Measurements from ENCODE around the gene ZBTB46.

Gene ZBTB46

DNA sequence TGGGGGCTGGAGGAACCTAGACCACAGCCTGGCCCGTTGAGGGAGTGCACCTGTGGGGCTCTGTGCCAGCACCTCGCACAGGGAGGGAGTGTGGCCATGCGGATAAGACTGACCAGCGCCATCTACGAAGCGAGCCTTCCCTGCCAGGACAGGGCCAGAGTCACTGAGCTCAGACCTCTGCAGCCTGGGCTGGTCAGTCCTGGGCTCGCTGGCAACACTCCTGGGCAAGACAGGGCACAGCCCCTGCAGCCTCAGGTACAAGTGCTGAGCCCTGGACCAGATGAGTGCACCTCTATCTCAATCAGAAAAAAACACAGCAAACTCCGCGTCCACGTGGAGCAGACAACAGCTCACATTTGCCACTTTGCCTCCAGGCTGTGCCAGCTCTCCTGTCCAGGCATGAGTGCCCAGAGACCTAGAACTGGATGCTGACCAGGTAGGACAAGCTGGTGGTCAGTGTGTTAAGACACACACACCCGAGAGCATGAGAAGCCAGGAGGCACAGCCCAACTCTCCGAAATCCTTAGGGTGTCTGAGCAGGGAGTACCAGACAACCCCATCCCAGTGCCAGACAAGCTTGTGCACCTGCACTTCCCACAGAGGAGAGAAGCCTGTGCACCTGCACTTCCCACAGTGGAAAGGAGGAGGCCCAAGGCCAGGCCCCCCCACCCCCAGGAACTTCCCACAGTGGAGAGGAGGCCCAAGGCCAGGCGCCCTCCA lies 128.2 kb downstream of the ZBTB46 start:
- DNase-seq (no peak), ATAC-seq (ENCODE audit: insufficient read depth, low read depth) (no peak)
- Histone ChIP-seq H3K27me3 (ENCODE audit: insufficient read depth, low read length, poor library complexity) (no peaks in the 10 kb centered on the region), H4K20me1 (ENCODE audit: insufficient read depth, low read length) (peaks cover 75% of the 10 kb centered on the region), H3K4me2 (ENCODE audit: insufficient read depth, low read length) (no peak overlapping the region), H3K36me3 (ENCODE audit: insufficient read depth, low read length) (peaks cover 64% of the 10 kb centered on the region), H3K79me2 (ENCODE audit: insufficient read depth, low read length) (peaks cover 34% of the 10 kb centered on the region), H3K27ac (ENCODE audit: low read length) (no peak overlapping the region), H3K9ac (ENCODE audit: low read depth, low read length) (no peak overlapping the region), H3K9me3 (ENCODE audit: insufficient read depth, low read length, severe bottlenecking) (no peaks in the 10 kb centered on the region), H3K4me3 (ENCODE audit: low read depth in 1 of 2, low read length in 2 of 2) (no peak overlapping the region), H2AFZ (ENCODE audit: low read depth, low read length) (no peak overlapping the region), H3K4me1 (ENCODE audit: insufficient read depth, low read length) (peaks cover 20% of the 10 kb centered on the region)
- no peak for TF ChIP-seq EZH2 (IDR thresholded peaks at IDR 0.05; ENCODE audit: borderline replicate concordance, low read depth, low read length, severe bottlenecking)
- TF ChIP-seq, protein P1, sequence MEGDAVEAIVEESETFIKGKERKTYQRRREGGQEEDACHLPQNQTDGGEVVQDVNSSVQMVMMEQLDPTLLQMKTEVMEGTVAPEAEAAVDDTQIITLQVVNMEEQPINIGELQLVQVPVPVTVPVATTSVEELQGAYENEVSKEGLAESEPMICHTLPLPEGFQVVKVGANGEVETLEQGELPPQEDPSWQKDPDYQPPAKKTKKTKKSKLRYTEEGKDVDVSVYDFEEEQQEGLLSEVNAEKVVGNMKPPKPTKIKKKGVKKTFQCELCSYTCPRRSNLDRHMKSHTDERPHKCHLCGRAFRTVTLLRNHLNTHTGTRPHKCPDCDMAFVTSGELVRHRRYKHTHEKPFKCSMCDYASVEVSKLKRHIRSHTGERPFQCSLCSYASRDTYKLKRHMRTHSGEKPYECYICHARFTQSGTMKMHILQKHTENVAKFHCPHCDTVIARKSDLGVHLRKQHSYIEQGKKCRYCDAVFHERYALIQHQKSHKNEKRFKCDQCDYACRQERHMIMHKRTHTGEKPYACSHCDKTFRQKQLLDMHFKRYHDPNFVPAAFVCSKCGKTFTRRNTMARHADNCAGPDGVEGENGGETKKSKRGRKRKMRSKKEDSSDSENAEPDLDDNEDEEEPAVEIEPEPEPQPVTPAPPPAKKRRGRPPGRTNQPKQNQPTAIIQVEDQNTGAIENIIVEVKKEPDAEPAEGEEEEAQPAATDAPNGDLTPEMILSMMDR (IDR thresholded peaks at IDR 0.05; ENCODE audit: borderline replicate concordance, extremely low read depth, low read length, poor library complexity, severe bottlenecking) = no peak

DNA sequence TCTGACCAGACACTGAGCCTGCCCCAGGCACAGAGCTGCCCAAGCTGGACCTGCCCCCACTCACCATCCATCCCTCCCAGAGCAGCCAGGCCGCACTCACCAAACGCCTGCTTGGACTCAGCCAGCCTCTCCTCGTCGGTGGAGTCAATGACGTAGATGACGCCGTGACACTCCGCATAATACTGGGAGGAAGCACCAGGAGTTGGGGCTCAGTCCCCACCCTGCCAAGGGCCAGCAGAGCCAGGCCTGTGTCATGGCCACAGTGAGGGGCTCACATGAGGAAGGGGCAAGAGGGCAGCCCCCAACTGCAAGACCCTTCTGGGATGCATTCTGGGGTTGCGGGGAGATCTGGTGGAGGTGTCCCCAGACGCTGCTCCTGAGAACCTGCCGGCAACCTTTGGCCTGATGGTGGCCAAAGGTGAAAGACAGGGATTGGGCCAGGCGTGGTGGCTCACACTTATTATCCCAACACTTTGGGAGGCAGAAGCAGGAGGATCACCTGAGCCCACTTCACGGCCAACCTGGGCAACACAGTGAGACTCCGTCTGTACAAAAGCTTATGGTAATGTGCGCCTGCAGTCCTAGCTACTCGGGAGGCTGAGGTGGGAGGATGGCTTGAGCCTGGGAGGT lies 128.9 kb downstream of the ZBTB46 start:
- Histone ChIP-seq H3K4me1 (ENCODE audit: insufficient read depth, low read length) (peaks cover 20% of the 10 kb centered on the region), H3K79me2 (ENCODE audit: insufficient read depth, low read length) (peaks cover 26% of the 10 kb centered on the region), H3K36me3 (ENCODE audit: insufficient read depth, low read length) (peaks cover 71% of the 10 kb centered on the region), H2AFZ (ENCODE audit: low read depth, low read length) (no peak overlapping the region), H3K4me2 (ENCODE audit: insufficient read depth, low read length) (no peak overlapping the region), H3K27me3 (ENCODE audit: insufficient read depth, low read length, poor library complexity) (no peaks in the 10 kb centered on the region), H3K9ac (ENCODE audit: low read depth, low read length) (no peak overlapping the region), H3K9me3 (ENCODE audit: insufficient read depth, low read length, severe bottlenecking) (no peaks in the 10 kb centered on the region), H3K27ac (ENCODE audit: low read length) (no peak overlapping the region), H4K20me1 (ENCODE audit: insufficient read depth, low read length) (peaks cover 80% of the 10 kb centered on the region), H3K4me3 (ENCODE audit: low read depth in 1 of 2, low read length in 2 of 2) (no peak overlapping the region)
- TF ChIP-seq, protein P1 (IDR thresholded peaks at IDR 0.05; ENCODE audit: borderline replicate concordance, extremely low read depth, low read length, poor library complexity, severe bottlenecking) = no peak
- no peak for TF ChIP-seq EZH2 (IDR thresholded peaks at IDR 0.05; ENCODE audit: borderline replicate concordance, low read depth, low read length, severe bottlenecking)
- ATAC-seq (ENCODE audit: insufficient read depth, low read depth) = no peak
- DNase-seq = no peak

DNA sequence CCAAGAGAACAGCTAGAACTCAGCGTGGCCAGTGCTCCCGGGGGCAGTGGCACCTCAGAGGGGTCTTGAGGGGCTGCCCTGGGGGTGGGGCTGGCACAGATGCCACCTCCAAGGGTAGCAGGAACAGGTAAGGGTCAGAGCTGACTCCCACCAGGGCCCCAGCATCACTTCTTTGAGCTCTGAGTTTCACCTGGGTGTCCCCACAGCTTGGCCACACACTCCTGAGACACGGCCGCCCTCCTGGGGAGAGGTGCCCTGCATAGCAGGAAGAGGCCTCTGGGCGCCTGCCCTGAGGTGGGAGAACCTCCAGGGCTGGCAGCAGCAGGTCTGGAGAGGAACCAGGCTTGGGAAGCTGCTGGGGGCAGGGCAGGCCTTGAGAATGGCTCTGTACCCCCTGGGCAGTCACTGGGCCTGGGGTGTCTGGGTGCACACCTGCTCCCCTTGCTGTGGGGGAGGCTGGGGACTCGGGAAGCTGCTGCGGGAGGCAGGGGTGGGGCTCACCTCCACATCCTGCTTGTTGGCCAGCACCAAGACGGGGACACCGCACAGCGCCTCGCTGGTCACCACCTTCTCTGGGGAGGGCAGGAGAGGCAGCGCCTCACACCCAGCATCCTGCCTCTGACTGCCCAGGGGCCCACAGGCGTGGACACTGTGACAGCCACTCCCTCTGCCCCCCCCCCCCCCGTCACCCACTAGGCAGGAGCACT lies 129.6 kb downstream of the ZBTB46 start:
- Histone ChIP-seq H4K20me1 (ENCODE audit: insufficient read depth, low read length) (peaks cover 75% of the 10 kb centered on the region), H2AFZ (ENCODE audit: low read depth, low read length) (no peak overlapping the region), H3K79me2 (ENCODE audit: insufficient read depth, low read length) (peaks cover 20% of the 10 kb centered on the region), H3K9ac (ENCODE audit: low read depth, low read length) (no peak overlapping the region), H3K27me3 (ENCODE audit: insufficient read depth, low read length, poor library complexity) (no peaks in the 10 kb centered on the region), H3K27ac (ENCODE audit: low read length) (no peak overlapping the region), H3K4me2 (ENCODE audit: insufficient read depth, low read length) (no peak overlapping the region), H3K4me3 (ENCODE audit: low read depth in 1 of 2, low read length in 2 of 2) (no peak overlapping the region), H3K9me3 (ENCODE audit: insufficient read depth, low read length, severe bottlenecking) (no peaks in the 10 kb centered on the region), H3K36me3 (ENCODE audit: insufficient read depth, low read length) (peaks cover 70% of the 10 kb centered on the region), H3K4me1 (ENCODE audit: insufficient read depth, low read length) (peaks cover 13% of the 10 kb centered on the region)
- TF ChIP-seq EZH2 (IDR thresholded peaks at IDR 0.05; ENCODE audit: borderline replicate concordance, low read depth, low read length, severe bottlenecking) = no peak
- TF ChIP-seq, protein P1 (IDR thresholded peaks at IDR 0.05; ENCODE audit: borderline replicate concordance, extremely low read depth, low read length, poor library complexity, severe bottlenecking) = no peak
- ATAC-seq (ENCODE audit: insufficient read depth, low read depth) = no peak
- DNase-seq = no peak

Measured in DND-41 (cell line).